Embryonic facial prominence (tissue), 1 donor: ENCODE results near the gene BTBD9.

Experiments
- DNase-seq: peaks from one replicate; pipeline ENCODE4 v3.0.0-alpha.2; 2016; ENCODE audit errors: extremely low spot score

Gene BTBD9

DNA sequence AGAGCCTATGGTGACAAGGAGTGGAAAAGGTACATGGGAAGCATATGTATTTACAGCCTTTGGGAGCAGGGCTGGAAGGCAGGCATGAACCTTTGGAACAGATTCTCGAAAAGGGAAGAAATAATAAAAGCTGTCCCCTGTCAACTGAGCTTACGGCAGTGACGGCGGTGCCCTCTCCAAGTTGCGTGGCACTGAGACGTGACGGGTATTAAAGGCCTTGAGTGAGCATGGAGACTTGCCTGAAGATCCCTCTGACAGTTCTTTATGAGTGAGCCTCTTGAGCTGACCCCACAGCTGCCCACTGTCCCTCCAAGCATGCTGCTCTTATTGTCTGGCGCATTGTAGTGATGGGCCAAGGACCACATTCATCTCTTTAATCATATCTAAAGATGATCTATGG lies 431.7 kb downstream of the BTBD9 start:
- no peak for DNase-seq

- no peak for DNase-seq
These were observed 432.4 kb downstream of the BTBD9 start for GRCh38 chr6:38207375-38207774.

GRCh38 chr6:38198219-38198618 lies 441.5 kb downstream of the BTBD9 start:
- no peak for DNase-seq

- no peak for DNase-seq
These were observed 444.6 kb downstream of the BTBD9 start for GRCh38 chr6:38195113-38195635.

DNA sequence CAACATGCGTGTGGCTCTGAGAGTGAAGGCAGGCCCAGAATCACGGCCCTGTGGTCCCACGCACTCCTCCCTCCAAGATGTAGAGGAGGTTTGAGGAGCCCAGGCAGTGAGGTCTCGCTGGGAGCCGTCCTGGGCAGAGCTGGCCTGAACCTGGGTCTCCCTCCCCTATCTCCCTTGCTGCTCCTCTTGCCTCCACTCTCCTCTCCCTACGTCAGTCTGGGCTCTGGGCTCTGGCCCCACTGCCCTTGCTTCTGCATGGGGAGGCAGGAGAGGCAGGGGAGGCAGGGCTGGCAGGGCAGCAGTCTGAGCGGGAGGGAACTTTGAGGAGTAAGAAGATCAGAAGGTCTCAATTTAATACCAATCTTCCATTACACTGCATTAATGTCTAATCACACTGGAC lies 445.1 kb downstream of the BTBD9 start:
- no peak for DNase-seq

DNA sequence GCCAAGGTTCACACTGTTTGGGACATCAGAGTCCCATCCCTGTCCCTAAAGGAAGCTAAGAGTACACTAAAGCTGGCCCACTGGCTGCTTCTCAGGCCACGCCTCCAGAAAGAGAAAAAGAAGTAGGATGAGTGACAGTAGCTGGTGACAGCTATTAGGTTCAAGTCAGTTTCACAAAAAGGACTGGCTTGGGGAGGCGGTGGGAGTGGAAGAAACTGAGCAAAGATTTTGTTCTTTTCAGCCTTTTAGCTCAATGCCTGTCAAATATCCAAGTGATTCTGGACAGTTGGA lies 445.5 kb downstream of the BTBD9 start:
- DNase-seq: no peak

GRCh38 chr6:38193481-38194281 lies 446.0 kb downstream of the BTBD9 start:
- no peak for DNase-seq

DNA sequence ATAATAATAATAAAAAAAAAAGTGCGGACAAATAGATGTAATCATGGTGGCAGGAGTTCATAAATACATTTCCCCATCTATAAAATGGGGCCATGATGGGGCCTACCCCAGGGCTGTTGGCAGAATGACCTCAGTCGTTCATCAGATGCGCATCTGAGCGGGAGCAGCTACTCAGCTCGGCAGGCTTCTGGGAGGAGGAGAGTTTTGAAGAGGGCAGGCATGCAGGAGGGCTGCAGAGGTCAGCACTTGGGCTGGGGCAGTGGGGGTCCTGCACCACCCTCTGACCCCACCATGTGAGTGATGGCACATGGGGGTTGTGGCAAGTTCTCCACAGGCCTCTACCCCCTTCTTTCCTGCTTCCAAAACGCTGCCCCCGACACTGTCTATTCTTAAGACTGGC lies 446.7 kb downstream of the BTBD9 start:
- DNase-seq: no peak

GRCh38 chr6:38192487-38192886 lies 447.2 kb downstream of the BTBD9 start:
- DNase-seq: no peak

GRCh38 chr6:38192011-38192410 lies 447.7 kb downstream of the BTBD9 start:
- DNase-seq: no peak

DNA sequence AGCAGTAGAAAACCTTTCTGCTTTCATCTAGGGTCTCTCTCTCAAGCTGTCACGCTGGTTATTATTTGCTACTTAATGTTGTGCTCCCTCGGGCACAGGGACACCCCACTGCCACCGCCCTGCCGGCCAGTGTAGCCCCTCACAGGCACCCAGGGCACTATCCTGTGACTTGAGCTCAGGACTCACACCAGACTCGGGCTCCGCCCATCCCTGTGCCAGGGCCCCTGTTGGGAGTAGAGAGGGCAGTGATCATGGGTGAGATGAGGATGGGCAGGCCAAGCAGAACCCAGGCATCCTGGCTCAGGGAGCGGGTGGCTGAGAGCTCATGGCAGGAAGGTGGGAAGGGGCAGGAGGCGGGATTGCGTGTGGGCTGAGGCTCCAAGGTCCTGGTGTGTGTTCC lies 448.3 kb downstream of the BTBD9 start:
- no peak for DNase-seq

DNA sequence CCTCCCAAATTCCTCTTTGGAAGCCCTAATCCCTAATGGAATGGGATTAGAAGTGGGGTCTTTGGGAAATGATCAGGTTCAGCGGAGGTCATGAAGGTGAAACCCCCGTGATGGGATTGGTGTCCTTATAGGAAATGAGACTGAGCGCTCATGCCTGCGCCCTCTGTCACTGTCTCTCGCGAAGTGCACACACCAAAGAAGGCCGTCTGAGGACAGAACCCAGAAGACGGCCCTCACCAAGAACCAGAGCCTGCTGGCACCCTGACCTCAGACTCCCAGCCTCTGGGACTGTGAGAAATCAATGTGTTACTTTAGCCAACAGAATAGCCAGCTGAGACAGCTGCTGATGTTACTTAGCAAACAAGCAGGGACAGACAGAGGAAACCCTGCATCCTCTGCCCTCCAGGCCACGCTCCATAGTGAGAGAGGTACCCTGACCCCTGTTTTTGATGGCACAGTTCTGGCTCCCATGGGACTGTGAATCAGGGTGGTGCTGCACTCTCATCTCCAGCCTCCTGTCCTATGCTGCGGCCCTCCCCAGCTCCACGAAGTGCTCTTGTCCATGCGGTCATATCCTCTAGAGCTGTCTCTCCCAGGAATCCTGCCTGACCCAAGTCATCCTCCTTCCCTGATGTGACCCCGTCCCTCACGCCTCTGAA lies 450.9 kb downstream of the BTBD9 start:
- no peak for DNase-seq

DNA sequence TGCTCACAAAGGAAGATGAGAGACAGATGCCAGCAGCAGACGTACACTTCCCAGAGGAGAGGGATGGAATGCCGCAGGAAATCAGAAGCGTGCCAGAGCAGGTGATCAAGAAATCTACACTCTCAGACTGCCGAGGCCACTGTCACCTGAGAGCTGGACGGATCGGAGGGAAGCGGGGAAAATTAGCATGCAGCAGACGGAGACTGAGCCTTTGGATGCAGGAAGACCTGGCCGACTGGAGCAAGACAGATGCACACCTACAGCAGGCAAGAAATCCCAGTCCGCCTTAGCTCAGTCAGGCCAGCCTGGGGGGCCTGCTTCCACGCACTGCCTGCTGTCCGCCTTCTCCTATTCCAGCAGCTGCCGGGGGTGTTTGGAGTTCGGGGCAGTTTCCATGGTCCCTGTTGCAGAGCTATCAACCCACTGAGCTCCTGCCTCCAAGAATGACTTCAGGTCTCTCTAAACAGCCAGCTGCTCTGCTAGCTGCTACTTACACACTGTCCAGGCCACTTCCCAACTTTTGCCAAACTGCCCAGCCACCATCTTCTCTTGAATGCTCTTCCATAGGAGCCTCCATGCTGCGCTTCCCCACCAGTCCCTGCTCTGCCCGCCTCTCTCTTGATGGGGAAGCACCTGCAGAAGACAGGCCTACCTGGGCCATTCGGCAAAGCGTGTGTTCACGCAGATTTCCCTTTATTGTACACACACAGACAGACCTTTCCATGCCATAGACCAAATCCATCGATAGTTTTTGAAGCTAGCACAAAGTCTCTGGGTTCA lies 451.7 kb downstream of the BTBD9 start:
- no peak for DNase-seq

GRCh38 chr6:38187325-38187724 lies 452.4 kb downstream of the BTBD9 start:
- DNase-seq: no peak

DNA sequence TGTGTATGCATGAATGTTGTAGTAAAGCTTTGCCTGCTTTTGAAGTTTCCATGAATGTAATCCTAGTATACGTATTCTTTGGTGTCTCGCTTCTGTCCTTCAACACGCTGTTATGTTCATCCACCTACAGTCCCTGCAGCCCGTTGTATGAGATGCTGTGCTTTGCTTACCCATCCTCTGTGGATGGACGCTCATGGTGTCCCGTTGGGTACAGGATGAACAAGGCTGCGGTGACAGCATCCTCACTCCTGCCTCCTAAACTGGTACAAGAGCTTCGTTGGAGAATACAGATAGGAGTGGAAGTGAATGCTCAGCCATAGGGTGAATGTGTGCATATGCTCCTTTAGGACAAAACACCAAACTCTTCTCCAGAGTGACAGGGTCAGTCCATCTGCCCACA lies 454.0 kb downstream of the BTBD9 start:
- DNase-seq: no peak

DNA sequence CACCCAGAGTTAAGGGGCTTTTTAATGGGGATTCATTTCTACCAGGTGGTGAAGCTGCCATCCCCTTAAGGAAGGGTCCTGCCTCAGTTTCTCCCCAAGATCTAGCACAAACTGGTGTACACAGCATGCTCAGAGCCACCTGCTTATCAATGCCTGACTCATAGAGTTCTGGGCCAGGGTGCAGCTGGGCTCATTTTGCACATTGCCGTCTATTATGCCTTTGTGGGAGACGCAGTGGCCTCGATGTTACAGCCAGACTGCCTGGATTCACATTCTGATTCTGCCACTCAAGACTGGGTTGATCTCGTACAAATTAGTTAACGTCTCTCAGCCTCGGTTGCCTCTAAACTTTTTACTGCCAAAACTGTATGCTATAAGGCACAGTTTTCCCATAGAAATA lies 454.5 kb downstream of the BTBD9 start:
- no peak for DNase-seq

- DNase-seq: no peak
These were observed 455.1 kb downstream of the BTBD9 start for GRCh38 chr6:38184585-38185080.

DNA sequence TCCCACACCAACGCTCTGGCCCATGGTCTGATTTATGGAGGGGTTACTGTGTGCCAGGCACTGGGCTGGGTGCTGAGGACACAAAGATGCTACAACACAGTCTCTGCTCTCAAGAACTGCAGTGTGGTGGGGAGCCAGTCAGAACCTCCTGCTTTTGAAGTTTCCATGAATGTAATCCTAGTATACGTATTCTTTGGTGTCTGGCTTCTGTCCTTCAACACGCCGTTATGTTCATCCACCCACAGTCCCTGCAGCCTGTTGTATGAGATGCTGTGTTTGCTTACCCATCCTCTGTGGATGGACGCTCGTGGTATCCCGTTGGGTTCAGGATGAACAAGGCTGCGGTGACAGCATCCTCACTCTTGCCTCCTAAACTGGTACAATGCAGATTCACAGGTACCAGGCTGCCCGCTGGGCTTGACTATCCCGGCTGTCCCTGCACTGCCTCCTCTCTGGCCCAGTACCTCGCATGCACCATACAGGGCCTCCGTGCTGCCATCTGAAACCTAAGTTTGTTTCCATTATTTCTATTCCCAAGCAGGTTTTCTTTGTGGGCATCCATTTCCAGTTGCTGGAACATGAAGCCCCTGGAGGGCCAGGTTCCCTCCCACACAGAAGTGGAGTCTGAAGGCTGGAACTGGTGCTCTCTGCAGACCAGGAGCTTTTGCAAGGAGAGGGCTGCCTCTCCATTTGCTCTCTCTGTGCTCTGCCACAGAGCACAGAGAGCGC lies 455.7 kb downstream of the BTBD9 start:
- DNase-seq: no peak

- no peak for DNase-seq
These were observed 457.3 kb downstream of the BTBD9 start for GRCh38 chr6:38182426-38182825.

GRCh38 chr6:38180586-38180985 lies 459.1 kb downstream of the BTBD9 start:
- no peak for DNase-seq

DNA sequence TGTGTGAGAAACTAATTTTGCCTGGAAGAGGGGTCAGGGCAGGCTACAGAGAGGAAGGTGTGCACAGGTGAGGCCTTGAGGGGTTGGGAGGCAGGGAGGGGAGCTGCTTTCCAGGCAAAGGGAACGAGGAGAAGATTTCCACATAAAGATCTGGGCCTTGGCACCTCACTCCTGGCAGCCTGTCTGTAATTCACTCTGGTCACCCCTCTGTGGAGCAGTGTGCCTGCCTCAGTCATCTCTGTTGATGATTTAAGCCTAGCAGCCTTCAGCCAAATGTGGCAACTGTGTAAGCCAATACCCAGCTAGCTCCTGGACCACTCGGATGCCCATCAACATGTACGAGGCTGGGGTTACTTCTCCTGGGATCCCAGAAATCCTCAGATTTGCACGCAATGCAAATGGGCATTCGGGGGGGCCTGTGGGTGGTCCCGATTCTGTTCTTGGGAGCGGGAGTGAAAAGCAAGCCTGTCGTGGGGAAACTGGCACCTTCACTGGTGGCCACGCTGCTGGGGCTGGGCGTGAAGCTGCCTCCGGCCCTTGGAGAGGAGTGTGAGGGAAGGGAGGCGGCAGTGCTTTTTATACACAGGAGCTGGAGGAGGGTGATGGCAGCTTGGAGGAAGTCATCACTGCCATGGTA lies 459.8 kb downstream of the BTBD9 start:
- DNase-seq: no peak
